ENCODE results near the gene TMEM272.

TMEM272 gene

DNA sequence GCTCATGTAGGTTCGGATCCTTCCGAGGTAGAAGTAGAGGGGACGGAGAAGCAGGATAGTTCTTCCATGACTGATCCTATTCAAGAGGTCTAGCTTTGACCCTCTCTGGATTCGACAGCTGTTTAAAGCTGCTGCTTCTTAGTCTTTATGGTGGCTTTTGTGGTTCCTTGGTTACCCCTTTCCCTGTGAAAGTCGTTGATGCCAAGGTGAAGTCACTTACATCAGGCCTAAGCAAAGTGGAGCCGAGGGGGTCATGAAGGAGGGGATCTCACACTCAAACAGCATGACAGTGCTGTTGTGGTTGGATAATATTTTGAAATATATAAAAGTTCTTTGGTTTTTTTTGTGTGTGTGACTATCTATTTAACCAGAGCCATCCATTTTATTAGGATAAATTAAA lies 24.9 kb upstream of the TMEM272 start:
- H3K27me3 ChIP-seq (ENCODE audit: low read depth) = peaks cover 7% of the 10 kb centered on the region
- in situ Hi-C loops (cut with MboI; ENCODE audit: low sequenced_read_pairs) = no loop called here

DNA sequence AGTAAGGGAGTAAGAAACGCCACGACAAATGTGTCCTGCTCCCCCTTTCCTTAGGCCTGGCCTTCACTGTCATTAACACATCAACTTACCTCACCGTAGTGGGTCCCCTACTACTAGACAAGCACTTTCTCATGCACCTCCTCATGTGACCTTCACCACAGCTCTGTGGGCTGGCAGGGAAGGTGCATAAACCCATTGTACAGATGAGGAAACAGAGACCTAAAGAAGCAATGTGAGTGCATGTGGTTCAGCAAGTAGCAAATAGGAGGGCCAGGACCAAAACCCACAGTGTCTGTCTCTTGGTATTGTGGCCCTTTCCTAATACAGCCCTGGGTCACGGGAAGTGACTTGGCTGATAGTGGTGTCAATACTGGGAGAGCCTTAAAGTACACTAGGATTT lies 22.1 kb upstream of the TMEM272 start:
- Histone ChIP-seq H3K9me3 (no peaks in the 10 kb centered on the region), H3K4me1 (no peaks in the 10 kb centered on the region), H3K36me3 (replicated peaks) (no peaks in the 10 kb centered on the region), H3K27me3 (ENCODE audit: low read depth) (peaks cover 5% of the 10 kb centered on the region), H3K4me3 (no peak overlapping the region)
- in situ Hi-C loops (cut with MboI; ENCODE audit: low sequenced_read_pairs) = no loop called here
- DNase-seq (ENCODE audit: low spot score in 2 of 2) = no peak

More for the DNA sequence above, 24.9 kb upstream of the TMEM272 start:
- DNase-seq (ENCODE audit: low spot score in 2 of 2) = no peak
- no peaks in the 10 kb centered on the region for H3K36me3 ChIP-seq (replicated peaks)
- no peaks in the 10 kb centered on the region for H3K4me1 ChIP-seq
- no peaks in the 10 kb centered on the region for H3K9me3 ChIP-seq
- no peak overlapping the region for H3K4me3 ChIP-seq

DNA sequence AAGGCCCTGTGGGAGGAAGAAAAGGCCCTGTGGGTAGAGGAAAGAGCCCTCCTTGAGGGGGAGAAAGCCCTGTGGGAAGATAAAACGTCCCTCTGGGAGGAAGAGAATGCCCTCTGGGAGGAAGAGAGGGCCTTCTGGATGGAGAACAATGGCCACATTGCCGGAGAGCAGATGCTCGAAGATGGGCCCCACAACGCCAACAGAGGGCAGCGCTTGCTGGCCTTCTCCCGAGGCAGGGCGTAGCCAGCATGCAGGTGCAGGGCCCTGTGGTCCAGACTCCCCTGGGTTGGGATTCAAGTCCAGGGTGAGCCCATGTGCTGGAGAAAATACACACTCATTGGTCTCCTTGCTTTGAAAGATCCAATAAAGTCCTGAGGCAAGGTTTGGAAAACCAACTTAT lies 20.9 kb upstream of the TMEM272 start:
- no peak for DNase-seq (ENCODE audit: low spot score in 2 of 2)
- peaks cover 5% of the 10 kb centered on the region for H3K27me3 ChIP-seq (ENCODE audit: low read depth)
- no peaks in the 10 kb centered on the region for H3K36me3 ChIP-seq (replicated peaks)
- H3K4me1 ChIP-seq = no peaks in the 10 kb centered on the region
- no peak overlapping the region for H3K4me3 ChIP-seq
- H3K9me3 ChIP-seq = no peaks in the 10 kb centered on the region
- in situ Hi-C loops (cut with MboI; ENCODE audit: low sequenced_read_pairs) = no loop called here

DNA sequence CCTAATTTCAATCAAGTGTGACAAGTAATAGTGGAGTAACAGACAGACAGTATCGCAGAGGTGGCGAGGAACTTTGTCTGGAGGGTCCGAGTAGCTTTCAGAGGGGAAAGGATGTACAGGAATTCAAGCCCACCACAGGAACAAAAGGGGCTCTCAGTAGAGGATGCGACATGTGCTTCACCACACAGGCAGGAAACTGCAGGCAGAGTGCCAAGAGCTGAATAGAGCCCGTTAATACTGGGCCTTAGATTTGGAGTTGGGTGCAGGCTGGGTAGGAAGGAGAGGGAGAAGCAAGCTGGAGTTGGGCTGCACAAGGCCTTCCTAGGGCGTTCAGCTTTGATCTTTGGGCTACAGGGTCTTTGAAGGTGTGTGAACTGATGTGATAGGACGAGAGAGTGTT lies 18.0 kb upstream of the TMEM272 start:
- Histone ChIP-seq H3K36me3 (replicated peaks) (no peaks in the 10 kb centered on the region), H3K9me3 (no peaks in the 10 kb centered on the region), H3K27me3 (ENCODE audit: low read depth) (peaks cover 17% of the 10 kb centered on the region), H3K4me3 (no peak overlapping the region), H3K4me1 (no peaks in the 10 kb centered on the region)
- in situ Hi-C loops (cut with MboI; ENCODE audit: low sequenced_read_pairs) = no loop called here
- DNase-seq (ENCODE audit: low spot score in 2 of 2) = no peak

DNA sequence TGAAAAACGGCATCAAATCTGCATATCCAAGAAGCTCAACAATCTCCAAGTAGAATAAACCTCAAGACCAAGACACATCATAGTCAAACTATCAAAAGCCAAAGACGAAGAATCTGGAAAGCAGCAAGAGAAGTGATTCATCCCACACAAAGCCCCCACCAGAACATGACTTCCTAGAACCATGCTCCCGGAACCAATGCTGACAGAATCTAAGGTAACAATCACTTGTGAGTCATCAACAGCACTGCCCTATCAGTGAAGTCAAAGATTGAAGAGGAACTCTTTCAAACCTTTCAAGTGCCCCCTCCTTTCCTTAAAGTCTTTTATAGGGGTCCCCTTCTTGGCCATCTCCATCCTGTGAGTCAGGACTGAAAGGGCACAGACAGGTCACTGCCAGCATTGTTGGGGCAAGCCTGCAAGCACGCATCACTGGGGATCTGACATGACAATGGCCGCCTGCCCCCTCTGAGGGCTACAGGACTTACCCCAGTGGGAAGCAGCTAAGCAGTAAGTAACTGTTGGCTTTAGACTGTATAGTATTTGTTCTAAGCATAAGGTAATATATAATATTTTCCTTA lies 16.8 kb upstream of the TMEM272 start, which contains the start of gene CCDC70:
Gene CCDC70, plus strand, starts transcription at position 247 of the 578 bp plus-strand sequence. CDS start 3,443 bp downstream, outside the sequence.
- Histone ChIP-seq H3K9me3 (no peaks in the 10 kb centered on the region), H3K4me3 (no peak within 1 kb of the TSS), H3K36me3 (replicated peaks) (no peaks in the 10 kb centered on the region), H3K4me1 (no peaks in the 10 kb centered on the region), H3K27me3 (ENCODE audit: low read depth) (peaks cover 18% of the 10 kb centered on the region)
- in situ Hi-C loops (cut with MboI; ENCODE audit: low sequenced_read_pairs) = no loop called here
- no peak for DNase-seq (ENCODE audit: low spot score in 2 of 2)

DNA sequence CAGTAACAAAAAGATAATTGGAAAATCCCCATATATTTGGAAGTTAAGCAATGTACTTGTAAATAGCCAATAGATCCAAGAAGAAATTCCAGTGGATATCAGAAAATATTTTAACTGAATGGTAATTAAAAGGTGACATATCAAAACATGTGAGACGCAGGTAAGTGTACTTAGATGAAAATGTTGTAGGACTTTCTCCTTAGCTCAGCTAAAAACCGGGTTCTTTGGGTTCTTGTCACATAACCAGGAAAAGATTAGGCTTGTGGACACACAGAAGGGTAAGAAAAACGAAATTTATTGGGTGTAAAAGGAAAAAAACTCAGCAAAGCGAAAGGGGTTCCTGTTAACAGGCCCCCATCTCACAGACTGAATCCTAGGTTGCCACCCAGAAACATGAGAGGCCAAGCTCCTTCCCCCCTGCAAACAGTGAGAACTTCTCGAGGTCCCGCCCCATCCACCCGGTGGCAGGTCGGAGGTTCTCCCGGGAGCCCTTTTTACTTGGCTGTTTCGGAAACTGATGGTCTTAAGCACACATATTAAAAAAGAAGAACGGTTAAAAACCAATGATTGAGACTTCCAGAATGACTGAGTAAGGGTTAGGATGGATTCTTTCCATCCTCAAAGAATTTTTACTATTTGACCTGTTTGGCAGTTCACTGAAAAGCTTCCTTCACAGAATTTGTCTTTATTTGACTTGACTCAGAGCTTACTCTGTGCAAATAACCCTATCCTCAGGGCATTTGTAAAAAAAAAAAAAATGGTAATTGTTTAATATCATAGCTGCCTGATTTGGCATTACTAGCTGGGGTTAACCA lies 13.7 kb upstream of the TMEM272 start:
- Histone ChIP-seq H3K36me3 (replicated peaks) (no peaks in the 10 kb centered on the region), H3K4me3 (no peak overlapping the region), H3K27me3 (ENCODE audit: low read depth) (peaks cover 18% of the 10 kb centered on the region), H3K9me3 (no peaks in the 10 kb centered on the region), H3K4me1 (no peaks in the 10 kb centered on the region)
- in situ Hi-C loops (cut with MboI; ENCODE audit: low sequenced_read_pairs) = no loop called here
- DNase-seq (ENCODE audit: low spot score in 2 of 2) = no peak

DNA sequence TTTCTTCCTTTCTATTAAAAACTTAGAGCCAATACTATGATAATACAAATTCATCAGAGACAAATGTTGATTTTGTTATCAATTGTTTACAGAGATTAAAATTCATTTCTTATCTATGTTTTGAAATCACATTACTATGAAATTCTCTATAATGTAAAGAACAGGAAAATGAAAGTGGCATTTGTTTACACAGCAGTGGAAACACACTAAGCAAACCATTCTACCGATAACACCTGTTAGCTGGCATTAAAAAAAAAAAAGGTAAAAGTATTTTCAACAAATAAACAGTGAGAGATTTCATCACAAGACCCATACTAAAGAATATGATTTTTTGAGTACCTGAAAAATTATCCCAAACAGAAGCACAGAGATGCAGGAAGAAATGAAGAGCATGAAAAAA lies 12.0 kb upstream of the TMEM272 start:
- no peaks in the 10 kb centered on the region for H3K9me3 ChIP-seq
- no peaks in the 10 kb centered on the region for H3K36me3 ChIP-seq (replicated peaks)
- no peak for DNase-seq (ENCODE audit: low spot score in 2 of 2)
- in situ Hi-C loops (cut with MboI; ENCODE audit: low sequenced_read_pairs) = no loop called here
- H3K4me1 ChIP-seq = no peaks in the 10 kb centered on the region
- H3K4me3 ChIP-seq = no peak overlapping the region
- H3K27me3 ChIP-seq (ENCODE audit: low read depth) = peaks cover 18% of the 10 kb centered on the region

DNA sequence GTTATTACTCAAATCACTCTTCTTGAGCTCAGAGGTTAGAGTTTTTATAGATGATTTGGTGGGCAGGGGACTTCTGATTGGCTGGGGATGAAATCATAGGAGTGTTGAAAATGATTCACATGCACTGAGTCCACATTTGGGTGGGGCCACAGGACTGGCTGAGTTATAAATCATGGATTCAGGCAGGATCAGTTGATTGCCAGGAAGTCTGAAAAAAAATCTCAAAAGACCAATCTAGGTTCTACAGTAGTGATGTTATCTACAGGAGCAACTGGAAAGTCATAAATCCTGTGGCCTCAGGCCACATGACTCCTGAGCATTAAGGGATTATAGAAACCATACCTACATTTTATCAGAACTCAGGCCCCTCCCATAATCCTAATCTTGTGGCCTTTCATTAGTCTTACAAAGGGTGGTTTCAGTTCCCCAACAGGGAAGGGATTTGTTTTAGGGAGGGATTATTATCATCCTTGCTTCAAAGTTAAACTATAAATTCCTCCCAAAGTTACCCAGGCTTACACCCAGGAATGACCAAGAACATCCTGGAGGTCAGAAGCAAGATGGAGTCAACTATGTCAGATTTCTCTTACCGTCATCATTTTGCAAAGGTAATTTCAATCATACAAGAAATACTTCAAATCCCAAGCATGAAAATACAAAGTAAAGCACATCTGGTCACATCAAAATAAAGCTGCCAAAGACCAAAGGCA lies 11.2 kb upstream of the TMEM272 start:
- peaks cover 18% of the 10 kb centered on the region for H3K27me3 ChIP-seq (ENCODE audit: low read depth)
- no peaks in the 10 kb centered on the region for H3K4me1 ChIP-seq
- in situ Hi-C loops (cut with MboI; ENCODE audit: low sequenced_read_pairs) = no loop called here
- no peak for DNase-seq (ENCODE audit: low spot score in 2 of 2)
- no peak overlapping the region for H3K4me3 ChIP-seq
- no peaks in the 10 kb centered on the region for H3K9me3 ChIP-seq
- H3K36me3 ChIP-seq (replicated peaks) = no peaks in the 10 kb centered on the region

DNA sequence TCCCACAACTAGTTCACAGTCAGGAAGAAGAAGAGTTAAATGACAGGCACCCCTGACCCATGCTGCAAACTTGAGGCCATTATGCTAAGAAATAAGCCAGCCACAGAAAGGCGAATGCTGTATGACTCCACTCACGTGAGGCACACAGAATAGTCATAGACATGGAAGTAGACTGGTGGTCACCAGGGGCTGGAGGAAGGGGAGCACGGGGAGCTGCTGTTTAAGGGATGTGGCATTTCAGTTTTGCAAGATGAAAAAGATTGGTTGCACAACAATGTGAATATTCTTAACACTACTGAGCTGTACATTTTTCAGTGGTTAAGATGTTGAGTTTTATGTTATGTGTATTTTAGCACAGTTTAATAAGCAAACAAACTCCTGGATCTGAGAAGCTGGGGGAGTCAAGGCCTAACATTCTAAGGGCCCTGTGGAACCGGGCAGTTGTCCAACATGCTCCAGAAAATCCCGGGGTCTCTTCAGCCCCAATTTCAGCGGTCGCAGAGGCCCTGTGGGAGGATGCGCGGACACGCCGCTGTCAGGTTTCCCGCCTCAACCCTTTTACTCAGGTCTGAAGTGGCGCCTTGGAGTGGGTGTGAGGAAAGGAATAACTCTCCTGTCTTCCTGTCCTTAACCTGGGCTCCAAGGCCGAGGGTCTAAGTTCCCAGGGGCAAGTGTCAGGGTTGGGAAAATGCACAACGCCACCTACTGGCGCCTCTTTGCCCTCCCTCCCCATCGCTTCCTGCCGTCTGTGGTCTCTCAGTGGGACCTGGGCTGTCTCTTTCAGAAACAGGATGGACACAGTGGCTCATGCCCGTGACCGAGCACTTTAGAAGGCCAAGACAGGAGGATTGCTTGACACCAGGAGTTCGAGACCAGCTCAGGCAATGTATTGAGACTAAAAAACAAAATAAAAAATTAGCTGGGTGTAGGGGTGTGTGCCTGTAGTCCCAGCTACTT lies 4.4 kb upstream of the TMEM272 start:
- Histone ChIP-seq H3K36me3 (replicated peaks) (no peaks in the 10 kb centered on the region), H3K4me3 (no peak overlapping the region), H3K27me3 (ENCODE audit: low read depth) (no peaks in the 10 kb centered on the region), H3K4me1 (peaks cover 5% of the 10 kb centered on the region), H3K9me3 (no peaks in the 10 kb centered on the region)
- DNase-seq (ENCODE audit: low spot score in 2 of 2) = peak; percentile 36 to 75
- in situ Hi-C loops (cut with MboI; ENCODE audit: low sequenced_read_pairs) = no loop called here

DNA sequence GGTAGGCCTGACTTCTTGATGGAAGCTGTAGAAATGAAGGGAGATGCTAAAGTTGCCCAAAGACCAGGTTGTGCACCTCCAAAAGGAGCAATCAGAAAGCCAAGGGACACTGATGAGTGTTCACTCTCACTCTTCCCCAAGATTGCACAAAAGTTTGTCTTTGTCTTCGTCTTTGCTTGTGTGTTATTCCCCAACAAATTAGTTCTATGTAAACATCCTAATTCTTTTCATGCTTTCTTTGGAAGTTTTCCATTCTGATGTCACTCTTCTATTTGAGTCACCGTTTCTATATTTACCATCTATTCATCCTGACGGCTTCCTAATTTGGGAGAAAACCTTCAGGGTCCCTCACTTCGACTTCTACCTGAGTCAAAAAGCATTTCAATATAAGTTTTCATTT lies 3.7 kb upstream of the TMEM272 start:
- in situ Hi-C loops (cut with MboI; ENCODE audit: low sequenced_read_pairs) = no loop called here

DNA sequence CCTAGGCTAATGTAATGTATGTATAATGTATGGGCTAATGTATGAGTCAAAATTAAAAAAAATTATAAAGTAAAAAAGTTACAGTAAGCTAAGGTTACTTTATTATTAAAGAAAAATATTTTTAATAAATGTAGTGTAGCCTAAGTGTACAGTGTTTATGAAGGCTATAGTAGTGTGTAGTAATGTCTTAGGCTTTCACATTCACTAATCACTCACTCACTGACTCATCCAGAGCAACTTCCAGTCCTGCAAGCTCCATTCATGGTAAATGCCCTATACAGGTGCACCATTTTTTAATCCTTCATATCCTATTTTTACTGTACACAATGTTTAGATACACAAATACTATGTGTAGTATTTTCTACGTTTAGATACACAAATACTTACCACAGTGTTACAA lies 1.8 kb upstream of the TMEM272 start:
- DNase-seq (ENCODE audit: low spot score in 2 of 2) = no peak
- Histone ChIP-seq H3K27me3 (ENCODE audit: low read depth) (peaks cover 3% of the 10 kb centered on the region; the same call in 1 of the 2 replicates), H3K4me3 (no peak overlapping the region), H3K9me3 (no peaks in the 10 kb centered on the region), H3K4me1 (peaks cover 5% of the 10 kb centered on the region), H3K36me3 (replicated peaks) (no peaks in the 10 kb centered on the region)
- in situ Hi-C loops (cut with MboI; ENCODE audit: low sequenced_read_pairs) = no loop called here

More for the DNA sequence above, 3.7 kb upstream of the TMEM272 start:
- Histone ChIP-seq H3K27me3 (ENCODE audit: low read depth) (peaks cover 3% of the 10 kb centered on the region; the same call in 1 of the 2 replicates), H3K9me3 (no peaks in the 10 kb centered on the region), H3K4me1 (peaks cover 5% of the 10 kb centered on the region), H3K36me3 (replicated peaks) (no peaks in the 10 kb centered on the region), H3K4me3 (no peak overlapping the region)
- no peak for DNase-seq (ENCODE audit: low spot score in 2 of 2)

DNA sequence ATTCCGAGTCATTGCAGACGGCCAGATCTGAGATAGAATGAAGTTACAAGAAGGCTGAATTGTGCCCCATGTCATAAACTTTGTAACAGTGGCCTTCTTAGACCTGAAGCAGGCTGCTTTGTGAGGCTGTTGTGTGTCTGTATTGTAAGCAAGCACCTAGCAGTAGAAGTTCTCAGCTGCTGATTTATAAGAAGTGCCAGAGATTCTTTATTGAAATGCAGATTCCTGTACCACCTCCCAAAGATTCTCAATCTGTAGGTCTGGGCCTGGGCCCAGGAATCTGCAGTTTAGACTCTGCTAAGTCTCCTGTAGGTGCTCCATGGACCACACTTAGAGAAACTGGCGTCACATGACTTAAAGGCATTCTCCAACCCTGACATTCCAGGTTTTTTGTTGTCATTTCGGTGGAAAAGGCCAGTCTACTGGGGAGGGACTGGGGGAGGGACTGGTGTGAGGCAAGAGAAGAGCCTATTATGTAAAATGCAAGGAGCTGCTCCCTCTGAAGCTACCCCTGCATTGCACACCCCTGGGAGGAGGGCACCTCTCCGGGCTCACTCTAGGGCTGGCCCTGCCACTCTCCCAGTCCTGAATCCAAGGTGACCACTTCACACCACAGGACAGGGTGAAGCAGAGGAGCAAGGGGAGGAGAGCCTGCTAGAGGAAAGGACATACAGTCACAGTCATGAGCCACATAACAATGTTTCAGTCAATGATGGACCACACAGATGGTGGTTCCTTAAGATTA lies 769 bp upstream of the TMEM272 start:
- H3K4me1 ChIP-seq = peaks cover 5% of the 10 kb centered on the region
- H3K4me3 ChIP-seq = no peak overlapping the region
- H3K9me3 ChIP-seq = no peaks in the 10 kb centered on the region
- in situ Hi-C loops (cut with MboI; ENCODE audit: low sequenced_read_pairs) = no loop called here
- DNase-seq (ENCODE audit: low spot score in 2 of 2) = no peak
- H3K36me3 ChIP-seq (replicated peaks) = no peaks in the 10 kb centered on the region
- peaks cover 3% of the 10 kb centered on the region; the same call in 1 of the 2 replicates for H3K27me3 ChIP-seq (ENCODE audit: low read depth)

DNA sequence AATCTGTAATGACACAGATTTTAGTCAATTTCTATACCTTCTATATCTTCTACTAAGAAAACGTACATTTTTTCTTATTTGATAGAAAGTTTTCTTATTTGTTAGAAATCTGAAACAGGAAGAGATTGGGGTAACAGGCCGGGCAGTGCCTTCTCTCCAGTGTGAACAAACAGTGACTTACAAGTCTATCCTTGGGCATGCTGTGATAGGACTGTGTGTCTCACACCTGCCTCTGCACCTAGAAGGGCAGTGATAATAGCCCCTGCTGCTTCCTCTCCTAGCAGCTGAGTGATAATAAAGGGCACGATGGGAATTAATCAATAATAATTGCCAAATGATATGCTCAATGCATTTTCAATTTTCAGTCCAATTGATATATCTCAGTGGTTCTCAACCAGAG lies 1.4 kb downstream of the TMEM272 start:
- H3K4me1 ChIP-seq = peaks cover 5% of the 10 kb centered on the region
- DNase-seq (ENCODE audit: low spot score in 2 of 2) = no peak
- H3K27me3 ChIP-seq (ENCODE audit: low read depth) = peaks cover 3% of the 10 kb centered on the region; the same call in 1 of the 2 replicates
- in situ Hi-C loops (cut with MboI; ENCODE audit: low sequenced_read_pairs) = no loop called here
- H3K9me3 ChIP-seq = no peaks in the 10 kb centered on the region
- H3K4me3 ChIP-seq = no peak overlapping the region
- H3K36me3 ChIP-seq (replicated peaks) = no peaks in the 10 kb centered on the region

Data from HAP-1 (cell line).